GM19043 (cell line): ENCODE results near the gene DMRT1.
"Not testable (repeated sequence)": the region's sequence is repeated elsewhere in the genome, so short reads cannot be mapped to it uniquely, and the experiment has no call there.

ENCODE experiments used
- ATAC-seq: cut with Tn5 transposase; IDR thresholded peaks from one replicate; pipeline ENCODE4 v1.9.1; 2021; ENCODE audit warnings: low read depth; ENCODE audit not compliant: unreplicated experiment

Gene DMRT1

DNA sequence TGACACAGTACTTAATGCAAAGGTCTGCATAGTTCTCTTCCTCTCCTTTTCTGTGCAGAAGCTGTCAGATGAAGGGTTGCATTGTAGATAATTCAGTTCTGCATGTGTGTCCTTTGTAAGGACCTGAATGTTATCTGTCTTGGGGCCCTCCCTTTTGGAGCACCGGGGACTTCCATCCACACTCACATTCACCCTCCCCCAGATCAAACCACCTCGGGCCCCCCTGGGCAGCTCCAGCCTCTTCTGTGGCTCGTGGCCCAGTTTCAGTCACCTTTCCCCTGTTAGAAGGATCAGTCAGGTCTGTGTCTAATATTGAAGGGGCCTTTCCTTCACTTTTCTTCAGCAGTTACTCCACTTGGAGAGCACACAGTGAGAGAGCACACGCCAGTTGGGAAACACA lies 11.0 kb downstream of the DMRT1 start:
- ATAC-seq, result no peak

DNA sequence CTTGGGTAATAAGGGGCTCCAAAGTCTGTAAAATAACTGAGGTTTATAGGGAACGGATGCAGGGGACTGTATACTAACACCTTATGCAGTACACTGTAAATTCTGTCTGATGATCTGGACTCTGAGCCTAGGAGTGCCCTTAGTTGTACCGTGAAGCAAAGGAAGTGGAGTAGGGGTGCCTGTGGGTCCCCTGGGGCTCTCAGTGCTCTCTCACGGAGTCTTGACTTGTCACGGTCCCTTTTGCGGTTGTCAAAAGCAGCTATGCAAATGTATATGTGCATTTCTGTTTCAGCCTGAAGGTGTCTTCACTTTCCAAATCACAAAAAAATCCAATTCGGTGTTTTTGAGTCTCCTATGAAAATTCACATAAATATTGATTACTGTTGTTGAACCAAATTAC lies 17.8 kb downstream of the DMRT1 start:
- peak; percentile 100 for ATAC-seq

DNA sequence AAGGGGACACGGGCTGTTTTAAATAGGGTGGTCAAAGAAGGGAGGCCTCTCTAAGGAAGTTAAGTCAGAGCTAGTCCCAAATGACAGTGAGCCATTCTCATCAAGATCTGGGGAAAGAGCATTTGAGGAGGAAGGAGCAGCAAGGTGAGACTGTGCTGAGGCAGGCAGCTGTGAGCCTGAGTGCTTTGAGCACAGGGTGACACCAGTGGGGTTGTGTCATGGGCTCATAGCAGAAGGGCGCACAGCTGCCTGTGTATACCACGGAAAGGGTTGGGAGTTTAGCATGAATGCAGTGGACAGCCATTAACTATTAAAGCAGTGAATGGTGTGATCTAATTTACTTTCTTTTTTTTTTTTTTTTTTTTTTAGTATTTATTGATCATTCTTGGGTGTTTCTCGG lies 19.2 kb downstream of the DMRT1 start:
- no peak for ATAC-seq

DNA sequence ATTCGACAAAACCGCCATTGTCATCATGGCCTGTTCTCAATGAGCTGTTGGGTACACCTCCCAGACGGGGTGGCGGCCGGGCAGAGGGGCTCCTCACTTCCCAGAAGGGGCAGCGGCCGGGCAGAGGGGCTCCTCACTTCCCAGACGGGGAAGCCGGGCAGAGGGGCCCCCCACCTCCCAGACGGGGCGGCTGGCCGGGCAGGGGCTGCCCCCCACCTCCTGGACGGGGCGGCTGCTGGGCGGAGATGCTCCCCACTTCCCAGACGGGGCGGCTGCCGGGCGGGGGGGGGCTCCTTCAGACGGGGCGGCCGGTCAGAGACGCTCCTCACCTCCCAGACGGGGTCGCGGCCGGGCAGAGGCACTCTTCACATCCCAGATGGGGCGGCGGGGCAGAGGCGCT lies 20.0 kb downstream of the DMRT1 start:
- not testable (repeated sequence) for ATAC-seq

DNA sequence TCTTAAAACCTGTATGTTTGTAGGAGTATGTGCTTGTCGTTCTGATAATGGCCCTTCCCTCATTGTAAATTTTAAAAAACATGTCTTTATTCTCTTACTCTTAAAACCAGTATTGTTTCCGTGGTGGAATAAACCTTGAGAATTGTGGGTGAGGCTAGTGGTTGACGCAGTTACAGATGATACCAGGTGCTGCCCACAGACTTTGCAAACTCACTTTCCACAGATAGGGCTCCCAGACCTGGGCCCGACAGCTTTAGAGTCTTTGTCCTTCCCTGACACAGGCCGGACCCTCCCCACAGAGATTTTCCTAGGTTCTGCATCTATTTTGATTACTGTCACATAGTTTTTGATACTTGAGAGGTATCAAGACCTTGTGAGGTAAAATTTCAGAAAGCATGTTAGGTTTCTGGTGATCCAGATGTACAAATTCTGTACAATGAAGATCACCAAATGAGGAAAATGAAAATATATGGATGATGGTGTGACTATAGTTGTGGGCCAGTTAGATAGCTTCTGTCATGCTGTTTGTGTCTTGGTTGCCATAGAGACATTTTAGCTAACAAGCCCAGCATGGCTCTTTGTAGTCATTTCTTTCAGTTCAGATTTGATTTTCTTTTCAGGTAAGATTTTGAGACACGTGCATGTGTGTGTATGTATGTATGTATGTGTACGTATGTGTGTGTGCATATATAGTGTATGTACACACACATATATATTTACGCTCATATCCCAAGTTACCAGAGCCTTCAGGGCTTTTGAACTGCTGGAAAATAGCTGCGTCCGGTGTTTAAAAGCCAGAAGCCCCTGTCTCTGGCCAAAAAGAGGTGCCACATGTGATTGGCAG lies 33.8 kb downstream of the DMRT1 start:
- no peak for ATAC-seq

DNA sequence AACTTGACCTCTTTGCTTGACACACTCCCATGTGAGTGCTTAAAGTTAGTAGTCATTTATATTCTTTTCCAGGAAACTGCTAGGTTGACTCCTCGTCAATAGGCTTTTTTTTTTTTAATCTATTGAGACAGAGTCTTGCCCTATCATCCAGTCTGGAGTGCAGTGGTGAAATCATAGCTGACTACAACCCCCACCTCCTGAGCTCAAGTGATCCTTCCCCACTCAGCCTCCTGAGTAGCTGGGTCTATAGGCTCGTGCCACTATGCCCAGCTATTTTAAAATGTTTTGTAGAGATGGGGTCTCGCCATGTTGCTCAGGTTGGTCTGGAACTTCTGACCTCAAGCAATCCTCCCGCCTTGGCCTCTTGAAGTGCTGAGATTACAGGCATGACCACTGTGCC lies 34.9 kb downstream of the DMRT1 start:
- ATAC-seq, result no peak

DNA sequence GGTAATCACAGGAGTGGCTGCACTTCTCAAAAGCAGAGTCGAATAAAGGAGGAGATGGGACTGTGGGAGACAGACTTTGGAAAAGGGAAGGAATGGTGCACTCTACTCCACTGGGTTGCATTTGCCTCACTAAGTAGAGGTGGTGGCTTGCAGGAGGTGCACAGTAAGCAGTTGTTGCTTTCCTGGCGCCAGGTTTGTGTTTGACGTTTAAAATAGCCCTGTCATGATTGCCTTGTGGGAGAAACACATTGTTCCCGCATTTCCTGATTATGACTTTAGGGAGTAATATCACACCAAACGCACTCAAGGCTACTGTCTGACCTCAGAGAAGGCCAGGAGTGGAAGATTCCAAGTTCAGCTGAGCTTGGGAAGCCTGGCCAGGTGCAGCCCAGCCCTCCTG lies 36.7 kb downstream of the DMRT1 start:
- ATAC-seq, result no peak

DNA sequence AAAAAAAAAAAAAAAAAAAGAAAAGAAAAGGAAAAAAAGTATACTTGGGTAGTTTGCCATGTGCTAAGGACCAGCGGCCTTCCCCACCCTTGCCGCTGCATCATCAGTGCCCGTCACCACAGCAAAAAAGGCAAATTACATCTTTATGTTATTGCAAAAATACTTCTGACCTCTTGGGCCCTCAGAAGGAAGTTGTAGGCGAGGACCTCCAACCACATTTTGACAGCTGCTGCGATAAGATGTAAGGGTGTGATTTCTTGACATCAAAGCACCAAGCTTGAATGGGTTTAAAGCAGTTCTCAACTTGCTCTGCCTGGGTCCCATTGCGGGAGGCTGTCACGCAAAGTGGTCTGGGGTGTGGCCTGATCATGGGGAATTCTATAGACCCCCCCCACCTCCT lies 39.2 kb downstream of the DMRT1 start:
- no peak for ATAC-seq

DNA sequence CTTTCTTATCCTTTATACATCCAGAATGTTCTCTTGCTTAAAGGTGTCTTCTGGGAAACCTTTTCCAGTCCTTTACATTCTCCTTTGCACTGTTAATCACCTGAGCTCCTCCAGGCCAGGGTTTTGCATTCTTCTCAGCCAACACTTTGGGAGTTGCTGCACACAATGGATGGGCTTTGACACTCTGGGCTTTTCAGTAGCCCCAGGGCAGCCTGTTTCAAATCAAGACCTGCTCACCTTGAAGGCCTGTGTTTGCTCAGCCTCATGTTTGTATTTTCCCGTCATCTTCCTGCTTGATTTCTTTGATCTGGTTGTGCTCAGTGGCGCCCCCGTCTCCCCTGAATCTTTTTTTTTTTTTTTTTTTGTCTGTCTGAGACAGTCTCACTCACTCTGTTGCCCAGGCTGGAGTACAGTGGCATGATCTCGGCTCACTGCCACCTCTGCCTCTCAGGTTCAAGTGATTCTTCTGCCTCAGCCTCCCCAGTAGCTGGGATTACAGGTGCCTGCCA lies 41.0 kb downstream of the DMRT1 start:
- no peak for ATAC-seq

DNA sequence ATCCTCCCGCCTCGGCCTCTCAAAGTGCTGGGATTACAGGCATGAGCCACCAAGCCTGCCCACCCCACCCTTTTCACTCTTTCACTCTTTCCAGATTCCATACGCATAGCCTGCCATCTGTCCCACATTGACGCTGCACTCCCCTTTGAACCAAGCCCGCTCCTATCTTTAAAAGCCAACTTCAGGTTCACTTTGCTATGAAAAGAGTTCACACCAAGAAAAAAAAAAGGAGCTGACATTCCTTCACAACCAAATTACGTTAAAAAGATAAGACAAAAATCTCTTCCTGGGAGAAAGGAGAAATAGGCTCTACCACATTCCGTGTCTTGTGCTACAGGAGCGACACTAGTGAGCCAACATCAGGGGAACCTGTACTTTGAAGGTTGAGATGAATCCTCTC lies 41.5 kb downstream of the DMRT1 start:
- no peak for ATAC-seq

DNA sequence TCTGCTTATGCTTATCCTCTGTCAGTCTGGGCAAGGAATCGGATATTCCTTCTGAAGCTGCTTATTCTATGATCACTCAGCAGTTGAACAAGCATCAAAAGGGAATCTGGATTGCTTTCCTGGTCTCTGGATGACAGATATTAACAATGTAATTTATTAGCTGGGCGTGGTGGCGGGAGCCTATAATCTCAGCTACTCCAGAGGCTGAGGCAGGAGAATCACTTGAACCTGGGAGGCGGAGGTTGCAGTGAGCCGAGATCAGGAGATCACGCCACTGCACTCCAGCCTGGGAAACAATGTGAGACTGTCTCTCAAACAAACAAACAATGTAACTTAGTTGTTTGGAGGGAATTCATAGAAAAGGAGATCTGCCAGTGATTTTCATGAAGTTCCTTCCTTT lies 45.4 kb downstream of the DMRT1 start:
- ATAC-seq, result no peak

DNA sequence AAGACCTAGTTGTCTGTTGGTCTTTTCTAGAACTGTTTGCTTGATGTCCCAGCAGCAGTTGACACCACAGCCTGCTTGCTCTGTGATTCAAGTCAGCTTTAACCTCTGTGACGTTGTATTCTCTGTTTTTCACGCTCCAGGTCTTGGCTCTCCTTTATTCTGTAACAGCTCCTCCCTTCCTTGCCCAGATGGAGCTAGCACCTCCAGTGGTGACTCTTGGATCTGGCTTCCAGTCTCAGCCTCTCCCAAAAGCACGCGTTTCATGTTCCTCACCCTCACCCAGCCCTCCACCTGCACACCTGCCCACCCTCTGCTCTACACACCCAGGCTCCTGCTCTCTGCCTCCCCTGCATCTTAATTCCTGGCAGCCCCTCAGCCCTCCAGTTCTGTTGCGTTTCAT lies 50.6 kb downstream of the DMRT1 start:
- no peak for ATAC-seq

DNA sequence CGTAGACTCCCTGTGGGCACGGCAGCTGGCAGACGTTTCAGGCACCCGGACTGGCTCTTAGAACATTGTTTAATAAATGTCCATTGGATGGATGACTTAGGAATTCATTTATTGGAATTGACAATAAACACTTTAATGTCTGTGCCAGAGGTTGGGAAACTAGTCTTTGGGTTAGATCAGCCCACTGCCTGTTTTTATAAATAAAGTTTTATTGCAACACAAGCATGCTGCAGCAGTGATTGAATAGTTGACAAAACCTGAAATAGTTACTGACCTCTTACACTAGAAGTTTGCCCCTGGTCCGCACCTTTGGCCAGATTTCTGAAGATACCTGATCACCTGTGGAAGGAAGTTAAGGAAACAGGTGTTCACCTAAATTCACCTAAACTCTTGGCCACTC lies 51.6 kb downstream of the DMRT1 start:
- ATAC-seq, result no peak

DNA sequence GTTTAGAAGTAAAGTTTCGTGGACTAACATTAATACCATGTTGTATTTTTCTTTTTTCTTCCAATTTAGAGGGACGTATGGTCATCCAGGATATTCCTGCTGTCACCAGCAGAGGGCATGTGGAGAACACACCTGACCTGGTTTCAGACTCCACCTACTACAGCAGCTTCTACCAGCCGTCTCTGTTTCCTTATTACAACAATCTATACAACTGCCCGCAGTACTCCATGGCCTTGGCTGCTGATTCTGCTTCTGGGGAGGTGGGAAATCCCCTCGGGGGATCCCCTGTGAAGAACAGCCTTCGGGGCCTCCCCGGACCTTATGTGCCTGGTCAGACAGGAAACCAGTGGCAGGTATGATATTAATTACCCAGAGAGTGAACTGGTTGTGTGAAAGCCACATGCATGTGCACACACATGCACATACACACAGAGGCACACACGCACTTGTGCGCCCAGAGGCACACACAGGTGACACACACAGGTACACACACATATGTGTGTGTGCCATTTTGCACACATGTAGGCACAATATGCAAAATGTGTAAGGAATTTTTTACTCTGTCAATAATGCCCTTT lies 52.4 kb downstream of the DMRT1 start:
- ATAC-seq, result peak; percentile 97

DNA sequence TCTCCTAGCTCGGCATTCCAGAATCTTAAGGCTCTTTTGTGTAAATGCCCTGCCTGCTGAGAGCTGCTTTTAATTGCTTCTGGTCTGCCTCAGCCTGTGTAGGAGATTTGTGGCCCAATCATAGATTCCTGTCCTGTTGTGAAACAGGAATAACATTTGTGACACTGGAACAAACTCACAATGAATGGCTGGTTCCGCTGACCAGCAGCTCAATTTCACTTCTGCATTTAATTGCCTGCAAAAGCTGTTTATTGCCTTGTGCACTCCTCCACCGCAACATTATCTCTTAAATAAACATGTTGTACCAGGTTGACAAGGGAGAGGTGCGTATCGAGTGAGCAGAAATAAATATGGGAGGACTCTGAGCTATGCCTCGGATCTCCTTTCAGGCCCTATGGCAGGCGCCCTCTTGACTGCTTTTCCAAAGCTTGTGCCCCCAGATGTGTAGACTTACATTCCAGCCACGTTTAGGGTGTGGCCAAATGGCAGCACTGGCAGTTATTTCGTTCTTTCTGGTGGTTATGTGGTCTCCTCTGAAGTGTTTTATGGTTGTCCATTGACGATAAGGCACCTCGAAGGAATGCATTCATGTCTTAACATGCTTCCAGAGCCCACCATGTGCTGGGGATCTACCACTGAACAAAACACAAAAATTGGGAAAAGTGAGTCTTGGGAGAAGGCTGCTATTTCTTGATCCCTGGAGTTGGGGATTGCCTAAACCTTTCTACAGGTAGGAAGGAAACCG lies 58.1 kb downstream of the DMRT1 start:
- no peak for ATAC-seq

DNA sequence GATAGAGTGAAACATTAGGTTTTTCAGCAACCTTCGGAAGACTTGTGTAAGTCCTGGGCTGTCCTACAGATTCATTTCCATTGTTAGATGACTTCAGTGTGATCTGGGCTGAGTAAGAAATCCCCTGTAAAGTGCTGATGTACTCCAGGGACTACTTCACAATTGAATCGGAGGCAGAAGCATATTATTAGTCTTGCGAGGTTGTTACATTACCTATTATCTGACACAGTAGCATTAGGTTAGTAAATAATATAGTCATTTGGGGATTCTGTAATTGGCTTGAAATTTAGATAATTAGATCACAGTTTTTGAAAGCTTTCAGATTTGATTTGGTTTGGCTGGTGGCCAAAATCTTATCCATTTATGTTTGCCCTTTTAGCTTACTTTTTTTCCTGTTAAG lies 62.4 kb downstream of the DMRT1 start:
- ATAC-seq, result no peak

DNA sequence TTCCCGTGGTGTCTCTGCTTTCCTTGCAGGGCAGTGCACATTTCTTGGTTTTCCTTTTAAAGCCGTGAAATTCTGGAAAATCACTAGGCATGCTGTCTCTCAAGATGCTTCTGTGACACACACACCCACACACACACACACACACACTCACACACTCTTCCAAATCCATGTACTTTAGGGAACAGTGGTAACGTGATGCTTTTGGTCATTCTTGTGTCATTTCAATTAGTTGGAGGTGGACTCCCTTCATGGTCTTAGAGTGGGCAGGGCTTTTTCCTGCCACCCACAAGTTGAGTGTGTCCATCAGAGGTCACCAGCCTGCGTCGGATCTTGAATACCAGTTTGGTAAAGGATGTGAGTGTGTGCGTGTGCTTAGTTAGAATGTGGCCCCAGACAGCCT lies 64.4 kb downstream of the DMRT1 start:
- no peak for ATAC-seq

DNA sequence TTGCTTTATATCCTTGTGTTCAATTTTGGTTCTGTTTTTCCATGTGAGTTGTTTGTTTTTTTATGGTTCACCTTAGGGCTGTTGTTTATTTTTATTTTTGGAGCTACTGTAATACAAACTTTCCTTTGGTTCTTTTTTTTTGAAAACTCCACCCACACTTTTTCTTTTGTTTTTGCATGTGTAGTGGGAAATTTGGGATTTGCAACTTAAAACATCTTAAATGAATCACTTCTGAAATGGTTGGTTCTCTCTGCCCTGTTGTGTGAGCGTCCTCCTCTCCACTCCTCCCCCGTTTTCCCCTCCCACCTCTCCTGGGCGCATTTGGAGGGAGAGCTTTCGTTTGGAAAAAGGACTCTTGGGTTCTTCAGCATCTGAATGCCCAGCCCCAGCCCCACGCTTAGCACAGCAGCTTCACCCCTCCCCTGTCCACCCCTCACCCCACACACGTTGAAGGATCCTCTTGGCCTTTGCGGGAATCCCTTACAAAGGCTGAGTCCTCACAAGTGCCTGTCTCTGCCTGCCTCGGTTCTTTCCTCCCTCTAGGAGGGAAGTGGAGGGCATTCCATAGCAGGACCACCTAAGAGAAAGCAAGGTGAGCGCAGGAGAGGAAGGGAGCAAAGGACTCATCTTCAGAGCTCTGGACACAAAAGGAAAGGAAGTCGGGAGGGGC lies 67.2 kb downstream of the DMRT1 start:
- ATAC-seq, result no peak

DNA sequence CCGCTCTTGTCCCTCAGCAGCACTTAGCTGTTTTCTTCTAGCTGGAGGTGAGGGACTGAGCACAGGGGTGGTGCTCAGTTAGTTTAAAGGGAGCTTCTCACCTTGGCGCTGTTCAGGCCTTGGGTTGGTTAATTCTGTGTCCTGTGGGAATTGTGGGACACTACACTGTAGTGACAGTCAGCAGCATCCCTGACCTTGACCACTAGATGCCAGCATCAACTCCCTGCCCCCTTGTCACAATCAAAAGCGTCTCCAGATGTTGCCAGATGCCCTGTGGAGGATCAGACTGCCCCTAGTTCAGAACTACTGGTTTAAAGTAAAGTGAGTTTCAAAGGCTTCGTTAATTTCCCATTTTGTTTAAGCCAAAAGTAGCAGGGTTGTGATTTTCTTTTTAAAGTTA lies 69.5 kb downstream of the DMRT1 start:
- no peak for ATAC-seq

DNA sequence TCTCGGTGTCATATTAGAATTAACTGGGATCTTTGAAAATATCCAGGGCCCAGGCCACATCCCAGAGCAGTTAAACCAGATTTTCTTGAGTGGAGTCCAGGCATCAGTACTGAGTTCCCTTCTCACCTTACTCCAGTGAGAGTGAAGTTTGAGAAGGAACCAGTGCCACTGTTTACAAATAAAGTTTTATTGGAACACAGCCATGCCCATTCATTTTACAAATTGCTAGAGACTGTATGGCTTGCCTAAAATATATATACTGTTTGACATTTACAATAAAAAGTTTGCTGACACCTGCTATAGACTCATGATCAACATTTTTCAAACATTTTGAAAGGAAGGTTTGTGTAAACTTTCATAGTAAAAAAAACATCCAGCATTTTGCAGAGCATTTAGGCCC lies 71.3 kb downstream of the DMRT1 start:
- no peak for ATAC-seq

DNA sequence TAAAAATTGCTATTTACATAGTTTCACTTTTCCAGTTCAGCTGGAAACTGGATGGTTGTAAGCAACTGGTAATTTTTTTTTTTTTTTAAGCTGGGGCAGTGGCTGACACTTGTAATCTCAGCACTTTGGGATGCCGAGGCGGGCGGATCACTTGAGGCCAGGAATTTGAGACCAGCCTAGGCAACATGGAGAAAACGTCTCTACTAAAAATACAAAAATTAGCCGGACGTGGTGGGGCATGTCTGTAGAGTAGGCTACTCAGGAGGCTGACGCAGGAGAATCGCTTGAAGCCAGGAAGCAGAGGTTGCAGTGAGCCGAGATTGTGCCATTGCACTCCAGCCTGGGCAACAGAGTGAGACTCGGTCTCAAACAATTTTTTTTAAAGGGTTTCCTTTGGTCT lies 72.0 kb downstream of the DMRT1 start:
- ATAC-seq, result not testable (repeated sequence)
